ENCODE measurements around the gene ESR1. TPM values are rescaled to one million over a fixed set of nuclear protein-coding genes. Genes with fewer than 3 reads are reported as not detected.

The ESR1 gene
- total RNA-seq, 1 donor from 2014 or later, result not detected

- H3K36me3 ChIP-seq, result no peaks in the 10 kb centered on the region
- no peaks in the 10 kb centered on the region for H3K27me3 ChIP-seq
- no peak for DNase-seq (ENCODE audit: low spot score)
- H3K4me2 ChIP-seq, result no peak overlapping the region
- TF ChIP-seq EZH2phosphoT487 (IDR thresholded peaks at IDR 0.05) (no peak), EZH2 (IDR thresholded peaks at IDR 0.05) (no peak), CTCF (IDR thresholded peaks at IDR 0.05) (no peak)
- peaks cover 7% of the 10 kb centered on the region for H3K4me1 Mint-ChIP-seq
- H3K9me3 ChIP-seq (ENCODE audit: low read depth), result no peaks in the 10 kb centered on the region
- H3K27me3 Mint-ChIP-seq (ENCODE audit: insufficient read depth, low read depth), result peaks cover 4% of the 10 kb centered on the region
- no peak overlapping the region for H3K4me3 ChIP-seq
- H4K20me1 ChIP-seq (ENCODE audit: low read depth), result no peaks in the 10 kb centered on the region
- peaks cover 3% of the 10 kb centered on the region for H3K4me1 ChIP-seq
- no peaks in the 10 kb centered on the region for H3K9me3 Mint-ChIP-seq
- H3F3A ChIP-seq (ENCODE audit: low read depth), result peaks cover 13% of the 10 kb centered on the region
- no peak overlapping the region for H3K4me3 Mint-ChIP-seq
- H3K9ac ChIP-seq, result no peak overlapping the region
- H3K36me3 Mint-ChIP-seq, result no peaks in the 10 kb centered on the region
- no peak overlapping the region for H3K27ac ChIP-seq
- no peak overlapping the region for H3K27ac Mint-ChIP-seq
- H2AFZ ChIP-seq (replicated peaks), result no peak overlapping the region
- no peaks in the 10 kb centered on the region for H3K79me2 ChIP-seq (ENCODE audit: low read depth)
Observed at GRCh38 chr6:151762817-151763216, 44.7 kb upstream of the ESR1 start.

GRCh38 chr6:151763303-151763702 lies 44.2 kb upstream of the ESR1 start:
- no peak overlapping the region for H3K27ac Mint-ChIP-seq
- H4K20me1 ChIP-seq (ENCODE audit: low read depth), result no peaks in the 10 kb centered on the region
- H3K9ac ChIP-seq, result no peak overlapping the region
- H3K79me2 ChIP-seq (ENCODE audit: low read depth), result no peaks in the 10 kb centered on the region
- H3K36me3 Mint-ChIP-seq, result no peaks in the 10 kb centered on the region
- H3K27ac ChIP-seq, result no peak overlapping the region
- peak; percentile 34 for DNase-seq (ENCODE audit: low spot score)
- H3K27me3 ChIP-seq, result no peaks in the 10 kb centered on the region
- no peaks in the 10 kb centered on the region for H3K36me3 ChIP-seq
- H3K4me3 Mint-ChIP-seq, result no peak overlapping the region
- H3K4me2 ChIP-seq, result peak overlapping the region; percentile 62
- no peak for TF ChIP-seq EZH2 (IDR thresholded peaks at IDR 0.05)
- no peak for TF ChIP-seq EZH2phosphoT487 (IDR thresholded peaks at IDR 0.05)
- peak; percentile 46 for TF ChIP-seq CTCF (IDR thresholded peaks at IDR 0.05)
- peak overlapping the region; percentile 71 for H2AFZ ChIP-seq (replicated peaks)
- H3K4me1 ChIP-seq, result peaks cover 3% of the 10 kb centered on the region
- H3K4me1 Mint-ChIP-seq, result peaks cover 7% of the 10 kb centered on the region
- no peak overlapping the region for H3K4me3 ChIP-seq
- peaks cover 13% of the 10 kb centered on the region for H3F3A ChIP-seq (ENCODE audit: low read depth)
- peaks cover 4% of the 10 kb centered on the region for H3K27me3 Mint-ChIP-seq (ENCODE audit: insufficient read depth, low read depth)
- H3K9me3 Mint-ChIP-seq, result no peaks in the 10 kb centered on the region
- no peaks in the 10 kb centered on the region for H3K9me3 ChIP-seq (ENCODE audit: low read depth)

DNA sequence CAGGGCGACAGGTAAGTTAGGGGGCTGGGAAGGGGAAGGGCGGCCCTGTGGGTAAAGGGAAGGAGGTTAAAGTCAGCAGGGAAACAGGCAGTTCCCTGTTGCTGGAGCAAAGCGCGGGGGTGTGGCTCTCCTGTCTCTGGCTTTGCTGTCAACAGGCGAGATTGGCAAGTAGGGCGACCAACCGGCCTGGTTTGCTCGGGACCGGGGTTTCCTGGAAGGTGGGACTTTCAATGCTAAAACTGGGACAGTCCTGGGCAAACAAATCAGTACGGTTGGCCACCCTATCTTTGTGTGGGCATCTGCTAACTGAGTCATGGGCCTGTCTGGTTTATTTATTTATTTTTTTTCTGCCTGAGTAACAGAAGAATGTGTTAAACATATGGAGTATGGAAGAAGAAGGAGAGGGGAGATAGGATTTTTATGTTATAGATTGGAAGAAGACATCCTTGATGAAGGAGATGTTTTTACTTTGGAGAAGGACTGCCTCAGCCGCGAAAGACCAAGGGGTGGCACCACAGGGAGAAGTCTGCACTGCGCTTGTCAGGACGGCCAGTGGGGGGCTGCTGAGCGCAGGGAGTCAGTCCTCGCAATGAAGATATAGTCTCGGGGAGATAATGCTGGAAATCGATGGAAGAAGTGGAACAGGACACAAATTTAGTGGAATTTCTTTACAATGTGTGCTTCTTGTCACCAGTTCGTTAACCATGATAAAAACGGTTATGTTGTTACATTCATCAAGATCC lies 43.4 kb upstream of the ESR1 start:
- no peak overlapping the region for H3K27ac ChIP-seq
- Mint-ChIP-seq H3K27ac (no peak overlapping the region), H3K36me3 (no peaks in the 10 kb centered on the region)

More for the DNA sequence above, 43.4 kb upstream of the ESR1 start:
- H3K4me2 ChIP-seq, result peak overlapping the region; percentile 62
- no peaks in the 10 kb centered on the region for H3K9me3 ChIP-seq (ENCODE audit: low read depth)
- no peaks in the 10 kb centered on the region for H3K9me3 Mint-ChIP-seq
- peak overlapping the region; percentile 39 for H3K4me3 ChIP-seq
- H3K27me3 Mint-ChIP-seq (ENCODE audit: insufficient read depth, low read depth), result peaks cover 4% of the 10 kb centered on the region
- H3K36me3 ChIP-seq, result no peaks in the 10 kb centered on the region
- H3K4me1 Mint-ChIP-seq, result peaks cover 7% of the 10 kb centered on the region
- H2AFZ ChIP-seq (replicated peaks), result peak overlapping the region; percentile 71
- peaks cover 13% of the 10 kb centered on the region for H3F3A ChIP-seq (ENCODE audit: low read depth)
- TF ChIP-seq CTCF (IDR thresholded peaks at IDR 0.05) (peak; percentile 67), EZH2 (IDR thresholded peaks at IDR 0.05) (no peak)
- DNase-seq (ENCODE audit: low spot score), result peak; percentile 90
- no peak overlapping the region for H3K9ac ChIP-seq
- no peaks in the 10 kb centered on the region for H3K79me2 ChIP-seq (ENCODE audit: low read depth)
- peak overlapping the region; percentile 25 for H3K4me3 Mint-ChIP-seq
- H3K27me3 ChIP-seq, result no peaks in the 10 kb centered on the region
- H3K4me1 ChIP-seq, result peaks cover 3% of the 10 kb centered on the region
- no peaks in the 10 kb centered on the region for H4K20me1 ChIP-seq (ENCODE audit: low read depth)
